SKM-1 (cell line): ENCODE measurements around the gene DGCR8.
"Not testable (repeated sequence)": the region's sequence is repeated elsewhere in the genome, so short reads cannot be mapped to it uniquely, and the experiment has no call there.

Source experiments
- DNase-seq: peaks from one replicate; lab custom pipeline; 2025; ENCODE audit not compliant: unreplicated experiment; lab: John Stamatoyannopoulos, UW

The DGCR8 gene

GRCh38 chr22:20149257-20150250 is 69.5 kb downstream of the DGCR8 start:
- no peak for DNase-seq

GRCh38 chr22:20150381-20151275 is 70.6 kb downstream of the DGCR8 start, which contains the start of gene CCDC188:
TSS of gene CCDC188 (minus strand) at chr22:20151055. CDS start at chr22:20150986, 69 bp downstream.
- DNase-seq = no peak

- no peak for DNase-seq
Measured at GRCh38 chr22:20151276-20151588, 71.2 kb downstream of the DGCR8 start.

- no peak for DNase-seq
Measured at GRCh38 chr22:20152464-20152890, 72.4 kb downstream of the DGCR8 start.

GRCh38 chr22:20153945-20154344 is 73.9 kb downstream of the DGCR8 start:
- no peak for DNase-seq

- DNase-seq = no peak
Measured at GRCh38 chr22:20154602-20155187, 74.7 kb downstream of the DGCR8 start.

GRCh38 chr22:20155330-20156041 is 75.4 kb downstream of the DGCR8 start:
- no peak for DNase-seq

GRCh38 chr22:20156042-20156389 is 76.0 kb downstream of the DGCR8 start:
- DNase-seq = no peak

- DNase-seq = peak; percentile 15
Measured at GRCh38 chr22:20156611-20157429, 76.8 kb downstream of the DGCR8 start.

GRCh38 chr22:20157430-20158183 is 77.6 kb downstream of the DGCR8 start:
- no peak for DNase-seq

- no peak for DNase-seq
Measured at GRCh38 chr22:20158391-20159036, 78.5 kb downstream of the DGCR8 start.

- no peak for DNase-seq
Measured at GRCh38 chr22:20159076-20159475, 79.0 kb downstream of the DGCR8 start.

GRCh38 chr22:20159531-20159930 is 79.5 kb downstream of the DGCR8 start:
- not testable (repeated sequence) for DNase-seq

- DNase-seq = no peak
Measured at GRCh38 chr22:20160041-20160440, 80.0 kb downstream of the DGCR8 start.
